ENCODE measurements around the gene ADGRA3. TPM values are rescaled to one million over a fixed set of nuclear protein-coding genes. Genes with fewer than 3 reads are reported as not detected.

ADGRA3 gene
- total RNA-seq, 3 donors from 2014 or later (not counting 1 experiment from before 2014, with no cell fraction given): 5.5 to 15.8 (median 8.2) TPM

GRCh38 chr4:22553560-22553959, 37.7 kb upstream of the ADGRA3 start:
- DNase-seq: no peak
- WGBS (ENCODE audit: insufficient coverage): 81% methylated on average over 3 of the region's 3 CpGs
- Mint-ChIP-seq H3K4me3 (no peak overlapping the region), H3K27ac (no peak overlapping the region), H3K9me3 (no peaks in the 10 kb centered on the region), H3K27me3 (ENCODE audit: low read depth in 2 of 2) (peaks cover 3 to 13% of the 10 kb centered on the region in 2 donors), H3K4me1 (peaks cover 13 to 16% of the 10 kb centered on the region in 2 donors), H3K36me3 (no peaks in the 10 kb centered on the region)
- Histone ChIP-seq H3K27me3 (ENCODE audit: control insufficient read depth, insufficient read depth, low read length) (no peaks in the 10 kb centered on the region), H3K9me3 (ENCODE audit: control insufficient read depth, insufficient read depth, low read length) (no peaks in the 10 kb centered on the region), H3K4me3 (ENCODE audit: low read length) (no peak overlapping the region), H3K36me3 (ENCODE audit: control insufficient read depth, insufficient read depth, low read length) (no peaks in the 10 kb centered on the region), H3K27ac (ENCODE audit: low read length) (no peak overlapping the region), H3K4me1 (ENCODE audit: control insufficient read depth, insufficient read depth, low read length) (no peaks in the 10 kb centered on the region)
- ATAC-seq: no peak
- no peak for TF ChIP-seq CTCF (IDR thresholded peaks at IDR 0.05)
- intact Hi-C loops (cut with micrococcal nuclease): no loop called here

- Mint-ChIP-seq H3K36me3 (no peaks in the 10 kb centered on the region), H3K4me1 (peaks cover 13 to 16% of the 10 kb centered on the region in 2 donors), H3K27me3 (ENCODE audit: low read depth in 2 of 2) (peaks cover 3 to 13% of the 10 kb centered on the region in 2 donors), H3K4me3 (no peak overlapping the region), H3K9me3 (no peaks in the 10 kb centered on the region), H3K27ac (no peak overlapping the region)
- ATAC-seq (peak in 1 of 3 donors; percentile 46), DNase-seq (no peak)
- 70% methylated on average over 2 of the region's 3 CpGs for WGBS (ENCODE audit: insufficient coverage)
- no peak overlapping the region for H3K27ac ChIP-seq (ENCODE audit: low read length)
- H3K27me3 ChIP-seq (ENCODE audit: control insufficient read depth, insufficient read depth, low read length): no peaks in the 10 kb centered on the region
- H3K36me3 ChIP-seq (ENCODE audit: control insufficient read depth, insufficient read depth, low read length): no peaks in the 10 kb centered on the region
- TF ChIP-seq CTCF (IDR thresholded peaks at IDR 0.05): no peak
- H3K4me3 ChIP-seq (ENCODE audit: low read length): no peak overlapping the region
- no peaks in the 10 kb centered on the region for H3K4me1 ChIP-seq (ENCODE audit: control insufficient read depth, insufficient read depth, low read length)
- intact Hi-C loops (cut with micrococcal nuclease): no loop called here
- no peaks in the 10 kb centered on the region for H3K9me3 ChIP-seq (ENCODE audit: control insufficient read depth, insufficient read depth, low read length)
Measured at GRCh38 chr4:22552812-22553211, 36.9 kb upstream of the ADGRA3 start.

- H3K4me1 Mint-ChIP-seq: peaks cover 13 to 16% of the 10 kb centered on the region in 2 donors
- 0% methylated on average over 1 of the region's 1 CpG for WGBS (ENCODE audit: insufficient coverage)
- H3K4me1 ChIP-seq (ENCODE audit: control insufficient read depth, insufficient read depth, low read length): no peaks in the 10 kb centered on the region
- H3K4me3 ChIP-seq (ENCODE audit: low read length): no peak overlapping the region
- peak in 1 of 3 donors; percentile 53 for ATAC-seq
- no peak overlapping the region for H3K27ac ChIP-seq (ENCODE audit: low read length)
- H3K27me3 ChIP-seq (ENCODE audit: control insufficient read depth, insufficient read depth, low read length): no peaks in the 10 kb centered on the region
- DNase-seq: no peak
- TF ChIP-seq CTCF (IDR thresholded peaks at IDR 0.05): no peak
- H3K4me3 Mint-ChIP-seq: no peak overlapping the region
- H3K9me3 ChIP-seq (ENCODE audit: control insufficient read depth, insufficient read depth, low read length): no peaks in the 10 kb centered on the region
- peaks cover 3 to 13% of the 10 kb centered on the region in 2 donors for H3K27me3 Mint-ChIP-seq (ENCODE audit: low read depth in 2 of 2)
- peaks cover 3% of the 10 kb centered on the region for H3K36me3 Mint-ChIP-seq
- peaks cover 0 to 3% of the 10 kb centered on the region in 2 donors for H3K9me3 Mint-ChIP-seq
- intact Hi-C loops (cut with micrococcal nuclease): no loop called here
- H3K27ac Mint-ChIP-seq: no peak overlapping the region
- no peaks in the 10 kb centered on the region for H3K36me3 ChIP-seq (ENCODE audit: control insufficient read depth, insufficient read depth, low read length)
Measured at GRCh38 chr4:22551550-22551949, 35.7 kb upstream of the ADGRA3 start.

- Mint-ChIP-seq H3K27me3 (ENCODE audit: low read depth in 2 of 2) (peaks cover 0 to 9% of the 10 kb centered on the region in 2 donors), H3K36me3 (peaks cover 6% of the 10 kb centered on the region), H3K4me1 (no peaks in the 10 kb centered on the region), H3K4me3 (no peak overlapping the region), H3K27ac (no peak overlapping the region), H3K9me3 (peaks cover 0 to 5% of the 10 kb centered on the region in 2 donors)
- no peak for TF ChIP-seq CTCF (IDR thresholded peaks at IDR 0.05)
- Histone ChIP-seq H3K4me3 (ENCODE audit: low read length) (no peak overlapping the region), H3K9me3 (ENCODE audit: control insufficient read depth, insufficient read depth, low read length) (peaks cover 6% of the 10 kb centered on the region), H3K4me1 (ENCODE audit: control insufficient read depth, insufficient read depth, low read length) (no peaks in the 10 kb centered on the region), H3K27ac (ENCODE audit: low read length) (no peak overlapping the region), H3K27me3 (ENCODE audit: control insufficient read depth, insufficient read depth, low read length) (no peaks in the 10 kb centered on the region), H3K36me3 (ENCODE audit: control insufficient read depth, insufficient read depth, low read length) (no peaks in the 10 kb centered on the region)
- ATAC-seq: no peak
- intact Hi-C loops (cut with micrococcal nuclease): no loop called here
- WGBS (ENCODE audit: insufficient coverage): 73% methylated on average over 3 of the region's 3 CpGs
- no peak for DNase-seq
Measured at GRCh38 chr4:22546299-22546698, 30.4 kb upstream of the ADGRA3 start.

All from natural killer cell (primary cell).